ENCODE measurements around the gene SFT2D3.

GRCh38 chr2:127655209-127656073, 45.9 kb upstream of the SFT2D3 start:
- no peak for TF ChIP-seq CTCF (IDR thresholded peaks at IDR 0.05)
- no peak for TF ChIP-seq ZFX (IDR thresholded peaks at IDR 0.05; ENCODE audit: borderline replicate concordance)

Data from 22Rv1 (cell line).